ENCODE measurements around the gene CHMP4A.

- TF ChIP-seq CTCF (conservative IDR thresholded peaks at IDR 0.05) (no peak), EZH2 (IDR thresholded peaks at IDR 0.05; ENCODE audit: low read depth) (no peak)
Observed at GRCh38 chr14:24252289-24253124, 39.2 kb upstream of the CHMP4A start.
